A549 (cell line): Measurements from ENCODE around the gene C4orf54. TPM values are rescaled to one million over a fixed set of nuclear protein-coding genes. Genes with fewer than 3 reads are reported as not detected.

ENCODE experiments used
- ATAC-seq, 2 experiments: fragments of 200-7000 bp in 1 of 2; fragments of >200 bp in 1 of 2; cut with Nextera tagmentation in 1 of 2; cut with Tn5 transposase in 1 of 2; 3 replicates each; pipeline versions ENCODE4 v1.8.0 to v1.9.1; 2018 to 2020; ENCODE audit warnings: mild to moderate bottlenecking in 1 of 2, moderate library complexity in 1 of 2
- CTCF ChIA-PET: fragments of 300-600 bp; sonication (Branson Sonifier 250); formaldehyde crosslinking; extraction: SDS; loops from one replicate; lab custom pipeline; 2021; ENCODE audit warnings: antibody characterized with exemption, inconsistent platforms; lab: Yijun Ruan, JAX
- POLR2A ChIA-PET: fragments of 350-600 bp; formaldehyde crosslinking; extraction: SDS; loops from one replicate; lab custom pipeline; 2021; ENCODE audit warnings: antibody characterized with exemption, inconsistent platforms; lab: Yijun Ruan, JAX
- DNase-seq, 2 experiments: peaks; one replicate each; pipeline versions ENCODE4 v3.0.0 to v3.0.0-alpha.2; 2011 to 2016; ENCODE audit warnings: low read depth in 1 of 2, low spot score in 1 of 2
- FAIRE-seq: peaks from 2 replicates; lab custom pipeline; 2011; peaks lifted over from hg19 to GRCh38; lab: Jason Lieb, UNC
- H3K27ac ChIP-seq, 2 experiments: fragments of >200 bp; sonication (Bioruptor Twin); formaldehyde crosslinking; 3 replicates each; pipeline ENCODE4 v1.5.1; 2016 to 2017
- H3K4me1 ChIP-seq: fragments of >200 bp; sonication (Bioruptor Twin); formaldehyde crosslinking; 3 replicates; pipeline ENCODE4 v1.6.1; 2016
- H3K4me2 ChIP-seq: fragments of >200 bp; sonication (Bioruptor Twin); formaldehyde crosslinking; 3 replicates; pipeline ENCODE4 v1.6.1; 2016
- H3K4me3 ChIP-seq: fragments of >200 bp; sonication (Bioruptor Twin); formaldehyde crosslinking; 3 replicates; pipeline ENCODE4 v1.5.1; 2016
- H3K9me3 ChIP-seq: fragments of >200 bp; sonication (Bioruptor Twin); formaldehyde crosslinking; 3 replicates; pipeline ENCODE4 v1.6.1; 2016
- CBX8 ChIP-seq: fragments of 200-600 bp; sonication (generic); IDR thresholded peaks from 2 replicates; pipeline ENCODE4 v1.6.1; 2016
- FOXS1 ChIP-seq: fragments of 250-450 bp; sonication (Bioruptor Pico); IDR thresholded peaks from 2 replicates; pipeline ENCODE4 v1.5.0; 2020; ENCODE audit warnings: mild to moderate bottlenecking, moderate library complexity
- GATA3 ChIP-seq: IDR thresholded peaks from 2 replicates; pipeline ENCODE4 v1.6.1; 2012; ENCODE audit warnings: borderline replicate concordance
- JUN ChIP-seq, 2 experiments: fragments of >200 bp; sonication (Bioruptor Twin); formaldehyde crosslinking; IDR thresholded peaks; 2 replicates in 1 of 2; 3 replicates in 1 of 2; pipeline ENCODE4 v1.6.1; 2016 to 2017
- KDM1A ChIP-seq: fragments of 200-600 bp; sonication (generic); IDR thresholded peaks from 2 replicates; pipeline ENCODE4 v1.6.1; 2016; ENCODE audit warnings: low read depth, mild to moderate bottlenecking
- MYC ChIP-seq: IDR thresholded peaks from 2 replicates; pipeline ENCODE4 v1.6.1; 2012; ENCODE audit warnings: mild to moderate bottlenecking, inconsistent platforms, low read length, improper control_type of control experiment, borderline replicate concordance
- NFE2L2 ChIP-seq: fragments of 150-350 bp; conservative IDR thresholded peaks from 2 replicates; pipeline ENCODE4 v1.6.1; 2014; ENCODE audit warnings: low read length
- NR3C1 ChIP-seq: fragments of >200 bp; sonication (Bioruptor Twin); formaldehyde crosslinking; IDR thresholded peaks from 3 replicates; pipeline ENCODE4 v1.6.1; 2017
- PHF8 ChIP-seq: fragments of 200-600 bp; sonication (generic); IDR thresholded peaks from 2 replicates; pipeline ENCODE4 v1.6.1; 2016; ENCODE audit warnings: low read depth, mild to moderate bottlenecking, antibody characterized with exemption, moderate library complexity, borderline replicate concordance
- RCOR1 ChIP-seq: fragments of 150-350 bp; IDR thresholded peaks from 2 replicates; pipeline ENCODE4 v1.6.1; 2014; ENCODE audit warnings: antibody characterized with exemption, low read length, low read depth
- SREBF2 ChIP-seq: fragments of 450-650 bp; IDR thresholded peaks from 2 replicates; pipeline ENCODE4 v1.6.1; 2014; ENCODE audit warnings: mild to moderate bottlenecking, moderate library complexity
- ZC3H11A ChIP-seq: fragments of 450-650 bp; IDR thresholded peaks from 2 replicates; pipeline ENCODE4 v1.6.1; 2014; ENCODE audit warnings: antibody characterized with exemption, mild to moderate bottlenecking
- ZFP36 ChIP-seq: fragments of 450-650 bp; IDR thresholded peaks from 2 replicates; pipeline ENCODE4 v1.6.1; 2014; ENCODE audit warnings: borderline replicate concordance; ENCODE audit not compliant: partially characterized antibody
- ZSCAN20 ChIP-seq: fragments of 250-450 bp; sonication (Bioruptor Pico); IDR thresholded peaks from 2 replicates; pipeline ENCODE4 v1.8.0; 2022; ENCODE audit warnings: mild to moderate bottlenecking, moderate library complexity
- WGBS: methylation state at CpG from one replicate; pipeline ENCODE4 v1.1.6; 2017; ENCODE audit errors: missing lambda C conversion rate; 5-methylcytosine and 5-hydroxymethylcytosine counted together
- polyA plus RNA-seq, 4 experiments: library from polyadenylated mRNA; depleted of rRNA in 3 of 4; stranded (reverse); fragments of >200 nt; fragmentation: RNase III in 1 of 4; extraction: RNeasy Plus Mini Kit Qiagen cat#74134 plus additional on column Dnase treatment in 1 of 4; gene quantifications; 2 replicates in 3 of 4; 3 replicates in 1 of 4; pipeline ENCODE4 v1.2.3, GENCODE V29; 2011 to 2017
- TF ChIP-seq, protein P1 (sequence below): fragments of 250-450 bp; sonication (Bioruptor Pico); IDR thresholded peaks from 2 replicates; pipeline ENCODE4 v1.5.0; 2021; ENCODE audit warnings: mild to moderate bottlenecking, moderate library complexity, borderline replicate concordance
- TF ChIP-seq, protein P2 (sequence below): fragments of 250-450 bp; sonication (Bioruptor Pico); IDR thresholded peaks from 2 replicates; pipeline ENCODE4 v1.5.0; 2020; ENCODE audit warnings: low read depth, mild to moderate bottlenecking, moderate library complexity
- TF ChIP-seq, protein P3 (sequence below): fragments of 200-600 bp; sonication (generic); IDR thresholded peaks from 2 replicates; pipeline ENCODE4 v1.6.1; 2016; ENCODE audit warnings: antibody characterized with exemption, mild to moderate bottlenecking, moderate library complexity
- TF ChIP-seq, protein P4 (sequence below): fragments of >200 bp; sonication (Bioruptor Twin); formaldehyde crosslinking; IDR thresholded peaks from 2 replicates; pipeline ENCODE4 v1.6.1; 2016

Gene C4orf54
- polyA plus RNA-seq, 2 of the 4 experiments (the other 2 are of a cell fraction) = not detected

DNA sequence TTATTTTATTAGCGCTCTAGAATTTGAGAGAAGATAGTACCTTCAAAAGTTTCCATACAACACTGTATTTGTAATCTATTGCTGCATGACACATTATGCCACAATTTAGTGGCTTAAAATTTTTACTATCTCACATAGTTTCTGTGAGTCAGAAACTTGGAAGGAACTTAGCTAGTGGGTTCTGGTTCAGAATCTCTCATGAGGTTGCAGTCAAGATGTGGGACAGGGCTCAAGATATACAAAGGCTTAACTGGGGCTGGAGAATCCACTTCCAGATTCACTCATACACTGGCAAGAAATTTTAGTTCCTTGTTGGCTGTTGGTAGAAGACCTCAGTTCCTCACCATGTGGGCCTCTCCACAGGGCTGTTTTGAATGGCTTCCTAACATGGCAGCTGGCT is 11.5 kb upstream of the C4orf54 start (continued):
- TF ChIP-seq, protein P1, sequence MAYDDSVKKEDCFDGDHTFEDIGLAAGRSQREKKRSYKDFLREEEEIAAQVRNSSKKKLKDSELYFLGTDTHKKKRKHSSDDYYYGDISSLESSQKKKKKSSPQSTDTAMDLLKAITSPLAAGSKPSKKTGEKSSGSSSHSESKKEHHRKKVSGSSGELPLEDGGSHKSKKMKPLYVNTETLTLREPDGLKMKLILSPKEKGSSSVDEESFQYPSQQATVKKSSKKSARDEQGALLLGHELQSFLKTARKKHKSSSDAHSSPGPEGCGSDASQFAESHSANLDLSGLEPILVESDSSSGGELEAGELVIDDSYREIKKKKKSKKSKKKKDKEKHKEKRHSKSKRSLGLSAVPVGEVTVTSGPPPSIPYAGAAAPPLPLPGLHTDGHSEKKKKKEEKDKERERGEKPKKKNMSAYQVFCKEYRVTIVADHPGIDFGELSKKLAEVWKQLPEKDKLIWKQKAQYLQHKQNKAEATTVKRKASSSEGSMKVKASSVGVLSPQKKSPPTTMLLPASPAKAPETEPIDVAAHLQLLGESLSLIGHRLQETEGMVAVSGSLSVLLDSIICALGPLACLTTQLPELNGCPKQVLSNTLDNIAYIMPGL (CRISPR knock-in tag) = no peak
- no peak for TF ChIP-seq ZFP36
- no peak for TF ChIP-seq CBX8
- no peak for TF ChIP-seq KDM1A
- TF ChIP-seq NFE2L2 = no peak

DNA sequence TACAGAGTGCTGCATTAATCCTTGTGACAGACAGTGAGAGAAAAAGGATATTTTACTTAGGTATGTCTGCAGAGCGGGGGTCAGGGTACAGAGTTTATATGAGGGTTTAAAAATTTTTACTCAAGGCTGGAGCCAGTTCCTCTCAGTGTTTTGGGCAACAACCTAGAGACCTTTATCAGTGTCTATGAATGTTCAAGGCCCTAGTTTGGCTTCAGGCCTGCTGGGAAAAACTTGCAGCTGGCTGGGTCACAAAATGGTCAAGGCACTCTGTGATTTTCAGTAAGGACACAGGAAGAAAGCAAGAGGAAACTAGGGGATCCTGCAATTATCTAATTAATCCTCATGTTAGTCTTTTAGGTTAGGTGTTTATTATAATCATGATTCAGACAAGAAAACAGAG is 10.8 kb upstream of the C4orf54 start:
- DNase-seq = no peak
- CTCF ChIA-PET = no interaction called here
- POLR2A ChIA-PET = no interaction called here
- no peaks in the 10 kb centered on the region for H3K4me1 ChIP-seq
- 32% methylated on average over 1 of the region's 1 CpG for WGBS
- no peak overlapping the region for H3K4me2 ChIP-seq
- no peak for FAIRE-seq
- H3K9me3 ChIP-seq = peaks cover 2% of the 10 kb centered on the region; the same call in 1 of the 3 replicates
- no peak for ATAC-seq
- no peak overlapping the region for H3K27ac ChIP-seq
- TF ChIP-seq PHF8 (no peak), SREBF2 (no peak), RCOR1 (no peak), ZFP36 (no peak), ZSCAN20 (CRISPR knock-in tag) (no peak), FOXS1 (CRISPR knock-in tag) (no peak), JUN (IDR thresholded peaks at IDR 0.05) (no peak), GATA3 (no peak)
- TF ChIP-seq, protein P2, sequence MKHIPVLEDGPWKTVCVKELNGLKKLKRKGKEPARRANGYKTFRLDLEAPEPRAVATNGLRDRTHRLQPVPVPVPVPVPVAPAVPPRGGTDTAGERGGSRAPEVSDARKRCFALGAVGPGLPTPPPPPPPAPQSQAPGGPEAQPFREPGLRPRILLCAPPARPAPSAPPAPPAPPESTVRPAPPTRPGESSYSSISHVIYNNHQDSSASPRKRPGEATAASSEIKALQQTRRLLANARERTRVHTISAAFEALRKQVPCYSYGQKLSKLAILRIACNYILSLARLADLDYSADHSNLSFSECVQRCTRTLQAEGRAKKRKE (CRISPR knock-in tag) = no peak
- TF ChIP-seq, protein P3, sequence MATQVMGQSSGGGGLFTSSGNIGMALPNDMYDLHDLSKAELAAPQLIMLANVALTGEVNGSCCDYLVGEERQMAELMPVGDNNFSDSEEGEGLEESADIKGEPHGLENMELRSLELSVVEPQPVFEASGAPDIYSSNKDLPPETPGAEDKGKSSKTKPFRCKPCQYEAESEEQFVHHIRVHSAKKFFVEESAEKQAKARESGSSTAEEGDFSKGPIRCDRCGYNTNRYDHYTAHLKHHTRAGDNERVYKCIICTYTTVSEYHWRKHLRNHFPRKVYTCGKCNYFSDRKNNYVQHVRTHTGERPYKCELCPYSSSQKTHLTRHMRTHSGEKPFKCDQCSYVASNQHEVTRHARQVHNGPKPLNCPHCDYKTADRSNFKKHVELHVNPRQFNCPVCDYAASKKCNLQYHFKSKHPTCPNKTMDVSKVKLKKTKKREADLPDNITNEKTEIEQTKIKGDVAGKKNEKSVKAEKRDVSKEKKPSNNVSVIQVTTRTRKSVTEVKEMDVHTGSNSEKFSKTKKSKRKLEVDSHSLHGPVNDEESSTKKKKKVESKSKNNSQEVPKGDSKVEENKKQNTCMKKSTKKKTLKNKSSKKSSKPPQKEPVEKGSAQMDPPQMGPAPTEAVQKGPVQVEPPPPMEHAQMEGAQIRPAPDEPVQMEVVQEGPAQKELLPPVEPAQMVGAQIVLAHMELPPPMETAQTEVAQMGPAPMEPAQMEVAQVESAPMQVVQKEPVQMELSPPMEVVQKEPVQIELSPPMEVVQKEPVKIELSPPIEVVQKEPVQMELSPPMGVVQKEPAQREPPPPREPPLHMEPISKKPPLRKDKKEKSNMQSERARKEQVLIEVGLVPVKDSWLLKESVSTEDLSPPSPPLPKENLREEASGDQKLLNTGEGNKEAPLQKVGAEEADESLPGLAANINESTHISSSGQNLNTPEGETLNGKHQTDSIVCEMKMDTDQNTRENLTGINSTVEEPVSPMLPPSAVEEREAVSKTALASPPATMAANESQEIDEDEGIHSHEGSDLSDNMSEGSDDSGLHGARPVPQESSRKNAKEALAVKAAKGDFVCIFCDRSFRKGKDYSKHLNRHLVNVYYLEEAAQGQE = no peak
- TF ChIP-seq, protein P4, sequence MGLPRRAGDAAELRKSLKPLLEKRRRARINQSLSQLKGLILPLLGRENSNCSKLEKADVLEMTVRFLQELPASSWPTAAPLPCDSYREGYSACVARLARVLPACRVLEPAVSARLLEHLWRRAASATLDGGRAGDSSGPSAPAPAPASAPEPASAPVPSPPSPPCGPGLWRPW = no peak
- no peak overlapping the region for H3K4me3 ChIP-seq

DNA sequence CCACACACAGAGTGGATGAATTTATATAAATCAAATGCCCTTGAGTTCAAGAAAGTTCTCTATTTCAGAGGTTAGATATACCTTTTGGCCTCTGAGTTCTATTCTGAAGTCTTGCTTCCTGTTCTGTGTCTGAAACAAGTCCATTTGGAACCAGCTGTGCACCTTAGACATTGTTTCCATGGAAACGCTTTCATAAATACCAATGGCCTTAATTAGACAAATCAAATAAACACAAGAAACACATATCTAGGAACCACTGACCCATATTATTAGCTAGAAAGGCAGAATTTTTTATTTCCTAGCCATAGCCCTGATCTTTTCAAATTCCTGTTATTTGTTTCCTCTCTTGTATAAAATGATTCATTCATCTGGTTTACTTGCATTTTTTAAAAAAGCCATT is 8.4 kb upstream of the C4orf54 start:
- Histone ChIP-seq H3K9me3 (no peaks in the 10 kb centered on the region), H3K4me2 (no peak overlapping the region), H3K27ac (no peak overlapping the region), H3K4me1 (no peaks in the 10 kb centered on the region), H3K4me3 (no peak overlapping the region)
- ChIA-PET POLR2A (no interaction called here), CTCF (no interaction called here)
- no peak for TF ChIP-seq MYC
- TF ChIP-seq ZFP36 = no peak
- TF ChIP-seq NR3C1 = no peak
- TF ChIP-seq ZC3H11A = no peak
- WGBS = 0% methylated on average over 1 of the region's 1 CpG
- DNase-seq (no peak), ATAC-seq (no peak), FAIRE-seq (no peak)
